SU-DHL-6 (cell line): Measurements from ENCODE around the gene RPS15.

ENCODE experiments used
- H2AFZ ChIP-seq: fragments of 200-600 bp; sonication (generic); 2 replicates; pipeline ENCODE4 v1.6.1; 2014; ENCODE audit warnings: low read depth, mild to moderate bottlenecking, moderate library complexity, mixed read lengths, antibody characterized with exemption, low read length; ENCODE audit not compliant: severe bottlenecking
- H3F3A ChIP-seq: fragments of 200-600 bp; shearing (Covaris generic); 2 replicates; pipeline ENCODE4 v1.6.0; 2016; ENCODE audit warnings: antibody characterized with exemption, mild to moderate bottlenecking; ENCODE audit not compliant: insufficient read depth
- H3K27ac ChIP-seq: fragments of 200-600 bp; sonication (generic); 2 replicates; pipeline ENCODE4 v1.5.1; 2016; ENCODE audit warnings: low read depth, mild to moderate bottlenecking, low read length, moderate library complexity, mixed read lengths
- H3K27me3 ChIP-seq: fragments of 200-600 bp; sonication (generic), shearing (Covaris generic); 2 replicates; pipeline ENCODE4 v1.6.0; 2014; ENCODE audit warnings: mild to moderate bottlenecking, low read length
- H3K36me3 ChIP-seq: fragments of 200-600 bp; sonication (generic); 2 replicates; pipeline ENCODE4 v1.6.1; 2014; ENCODE audit warnings: mild to moderate bottlenecking, low read length, mixed read lengths
- H3K4me2 ChIP-seq: fragments of 300-600, 200-600 bp; shearing (Covaris generic), sonication (generic); 2 replicates; pipeline ENCODE4 v1.6.0; 2014; ENCODE audit warnings: low read length, low read depth, mild to moderate bottlenecking; ENCODE audit not compliant: poor library complexity, severe bottlenecking
- H3K4me3 ChIP-seq: fragments of 200-600 bp; sonication (generic); 2 replicates; pipeline ENCODE4 v1.5.1; 2014; ENCODE audit warnings: antibody characterized with exemption, low read length, mild to moderate bottlenecking, mixed read lengths; ENCODE audit not compliant: insufficient read depth, poor library complexity, severe bottlenecking
- H3K79me2 ChIP-seq: fragments of 200-600 bp; sonication (generic); 2 replicates; pipeline ENCODE4 v1.6.1; 2014; ENCODE audit warnings: mild to moderate bottlenecking, low read length, moderate library complexity; ENCODE audit not compliant: insufficient read depth
- H3K9ac ChIP-seq: fragments of 200-600 bp; sonication (generic); 2 replicates; pipeline ENCODE4 v1.7.0; 2014; ENCODE audit warnings: mild to moderate bottlenecking, low read length
- H3K9me2 ChIP-seq: fragments of 200-600 bp; sonication (generic); replicated peaks from 2 replicates; pipeline ENCODE4 v1.6.1; 2014; ENCODE audit warnings: low read length; ENCODE audit not compliant: insufficient read depth
- H3K9me3 ChIP-seq: fragments of 200-600 bp; sonication (generic); 2 replicates; pipeline ENCODE4 v1.6.1; 2014; ENCODE audit warnings: low read length, mixed read lengths; ENCODE audit not compliant: insufficient read depth
- H4K20me1 ChIP-seq: fragments of 200-600 bp; sonication (generic); 2 replicates; pipeline ENCODE4 v1.6.1; 2014; ENCODE audit warnings: low read depth, mild to moderate bottlenecking, antibody characterized with exemption, low read length, moderate library complexity, mixed read lengths
- EZH2phosphoT487 ChIP-seq: fragments of 200-600 bp; sonication (generic), shearing (Covaris generic); conservative IDR thresholded peaks from 2 replicates; pipeline ENCODE4 v1.6.1; 2018; ENCODE audit warnings: mild to moderate bottlenecking, antibody characterized with exemption, low read length, moderate library complexity, mixed read lengths
- TF ChIP-seq, protein P1 (sequence below): fragments of 200-600 bp; sonication (generic); IDR thresholded peaks from one replicate; pipeline ENCODE4 v1.5.1; 2017; ENCODE audit warnings: antibody characterized with exemption, mild to moderate bottlenecking, low read length, moderate library complexity; ENCODE audit not compliant: insufficient read depth, poor library complexity, severe bottlenecking

Gene RPS15

DNA sequence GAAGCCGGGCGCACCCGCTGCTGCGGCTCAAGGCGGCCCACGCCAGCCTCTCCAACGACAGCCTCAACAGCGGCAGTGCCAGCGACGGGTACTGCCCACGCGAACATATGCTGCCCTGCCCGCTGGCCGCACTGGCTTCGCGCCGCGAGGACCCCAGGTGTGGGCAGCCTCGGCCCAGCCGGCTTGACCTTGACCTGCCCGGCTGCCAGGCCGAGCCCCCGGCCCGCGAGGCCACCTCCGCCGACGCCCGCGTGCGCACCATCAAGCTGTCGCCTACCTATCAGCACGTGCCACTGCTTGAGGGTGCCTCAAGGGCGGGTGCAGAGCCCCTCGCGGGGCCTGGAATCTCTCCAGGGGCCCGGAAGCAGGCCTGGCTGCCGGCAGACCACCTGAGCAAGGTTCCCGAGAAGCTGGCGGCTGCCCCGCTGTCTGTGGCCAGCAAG, 27.8 kb downstream of the RPS15 start:
- Histone ChIP-seq H3K9ac (no peak overlapping the region), H3K9me3 (no peaks in the 10 kb centered on the region), H3K9me2 (no peaks in the 10 kb centered on the region), H3K36me3 (no peaks in the 10 kb centered on the region), H3K4me3 (no peak overlapping the region), H3K79me2 (no peaks in the 10 kb centered on the region), H2AFZ (no peak overlapping the region), H4K20me1 (no peaks in the 10 kb centered on the region; the same call in 1 of the 2 replicates), H3K27ac (no peak overlapping the region), H3F3A (no peaks in the 10 kb centered on the region), H3K27me3 (no peaks in the 10 kb centered on the region), H3K4me2 (no peak overlapping the region)
- no peak for TF ChIP-seq EZH2phosphoT487

GRCh38 chr19:1466461-1467214, 28.4 kb downstream of the RPS15 start:
- Histone ChIP-seq H4K20me1 (no peaks in the 10 kb centered on the region; the same call in 1 of the 2 replicates), H3K9me2 (no peaks in the 10 kb centered on the region), H3K36me3 (no peaks in the 10 kb centered on the region), H3K27me3 (no peaks in the 10 kb centered on the region), H3K79me2 (no peaks in the 10 kb centered on the region), H3K4me2 (no peak overlapping the region), H3K9ac (no peak overlapping the region), H3K4me3 (no peak overlapping the region), H3K27ac (no peak overlapping the region), H2AFZ (no peak overlapping the region), H3F3A (no peaks in the 10 kb centered on the region), H3K9me3 (no peaks in the 10 kb centered on the region)
- TF ChIP-seq, protein P1, sequence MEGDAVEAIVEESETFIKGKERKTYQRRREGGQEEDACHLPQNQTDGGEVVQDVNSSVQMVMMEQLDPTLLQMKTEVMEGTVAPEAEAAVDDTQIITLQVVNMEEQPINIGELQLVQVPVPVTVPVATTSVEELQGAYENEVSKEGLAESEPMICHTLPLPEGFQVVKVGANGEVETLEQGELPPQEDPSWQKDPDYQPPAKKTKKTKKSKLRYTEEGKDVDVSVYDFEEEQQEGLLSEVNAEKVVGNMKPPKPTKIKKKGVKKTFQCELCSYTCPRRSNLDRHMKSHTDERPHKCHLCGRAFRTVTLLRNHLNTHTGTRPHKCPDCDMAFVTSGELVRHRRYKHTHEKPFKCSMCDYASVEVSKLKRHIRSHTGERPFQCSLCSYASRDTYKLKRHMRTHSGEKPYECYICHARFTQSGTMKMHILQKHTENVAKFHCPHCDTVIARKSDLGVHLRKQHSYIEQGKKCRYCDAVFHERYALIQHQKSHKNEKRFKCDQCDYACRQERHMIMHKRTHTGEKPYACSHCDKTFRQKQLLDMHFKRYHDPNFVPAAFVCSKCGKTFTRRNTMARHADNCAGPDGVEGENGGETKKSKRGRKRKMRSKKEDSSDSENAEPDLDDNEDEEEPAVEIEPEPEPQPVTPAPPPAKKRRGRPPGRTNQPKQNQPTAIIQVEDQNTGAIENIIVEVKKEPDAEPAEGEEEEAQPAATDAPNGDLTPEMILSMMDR = no peak
- no peak for TF ChIP-seq EZH2phosphoT487

DNA sequence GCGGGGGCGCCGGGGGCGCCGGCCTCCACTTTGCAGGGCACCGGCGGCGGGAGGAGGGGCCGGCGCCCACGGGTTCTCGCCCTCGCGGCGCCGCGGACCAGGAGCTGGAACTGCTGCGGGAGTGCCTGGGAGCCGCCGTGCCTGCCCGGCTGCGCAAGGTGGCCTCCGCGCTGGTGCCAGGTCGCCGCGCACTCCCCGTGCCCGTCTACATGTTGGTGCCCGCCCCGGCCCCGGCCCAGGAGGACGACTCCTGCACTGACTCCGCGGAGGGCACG, 29.0 kb downstream of the RPS15 start:
- H3K9ac ChIP-seq = no peak overlapping the region
- no peaks in the 10 kb centered on the region for H3K27me3 ChIP-seq
- TF ChIP-seq EZH2phosphoT487 = no peak
- TF ChIP-seq, protein P1 = no peak
- H4K20me1 ChIP-seq = no peaks in the 10 kb centered on the region; the same call in 1 of the 2 replicates
- no peak overlapping the region for H3K4me2 ChIP-seq
- H3K4me3 ChIP-seq = no peak overlapping the region
- H3K36me3 ChIP-seq = no peaks in the 10 kb centered on the region
- H3K9me3 ChIP-seq = no peaks in the 10 kb centered on the region
- no peaks in the 10 kb centered on the region for H3K9me2 ChIP-seq
- H3K27ac ChIP-seq = no peak overlapping the region
- H3K79me2 ChIP-seq = no peaks in the 10 kb centered on the region
- H2AFZ ChIP-seq = no peak overlapping the region
- H3F3A ChIP-seq = no peaks in the 10 kb centered on the region

GRCh38 chr19:1467490-1468273, 29.5 kb downstream of the RPS15 start:
- TF ChIP-seq EZH2phosphoT487 = no peak
- TF ChIP-seq, protein P1 = no peak
- Histone ChIP-seq H3K79me2 (no peaks in the 10 kb centered on the region), H2AFZ (no peak overlapping the region), H3K9ac (no peak overlapping the region), H3K27ac (no peak overlapping the region), H3K9me3 (no peaks in the 10 kb centered on the region), H3K36me3 (no peaks in the 10 kb centered on the region), H3K4me2 (no peak overlapping the region), H3K27me3 (no peaks in the 10 kb centered on the region), H3F3A (no peaks in the 10 kb centered on the region), H3K9me2 (no peaks in the 10 kb centered on the region), H3K4me3 (no peak overlapping the region), H4K20me1 (peaks cover 3% of the 10 kb centered on the region; the same call in 1 of the 2 replicates)
